ENCODE measurements around the gene XRRA1. TPM values are rescaled to one million over a fixed set of nuclear protein-coding genes. Genes with fewer than 3 reads are reported as not detected.

The XRRA1 gene
- total and polyA plus RNA-seq, 8 donors, result 2.1 to 57.7 (median 6.5) TPM

DNA sequence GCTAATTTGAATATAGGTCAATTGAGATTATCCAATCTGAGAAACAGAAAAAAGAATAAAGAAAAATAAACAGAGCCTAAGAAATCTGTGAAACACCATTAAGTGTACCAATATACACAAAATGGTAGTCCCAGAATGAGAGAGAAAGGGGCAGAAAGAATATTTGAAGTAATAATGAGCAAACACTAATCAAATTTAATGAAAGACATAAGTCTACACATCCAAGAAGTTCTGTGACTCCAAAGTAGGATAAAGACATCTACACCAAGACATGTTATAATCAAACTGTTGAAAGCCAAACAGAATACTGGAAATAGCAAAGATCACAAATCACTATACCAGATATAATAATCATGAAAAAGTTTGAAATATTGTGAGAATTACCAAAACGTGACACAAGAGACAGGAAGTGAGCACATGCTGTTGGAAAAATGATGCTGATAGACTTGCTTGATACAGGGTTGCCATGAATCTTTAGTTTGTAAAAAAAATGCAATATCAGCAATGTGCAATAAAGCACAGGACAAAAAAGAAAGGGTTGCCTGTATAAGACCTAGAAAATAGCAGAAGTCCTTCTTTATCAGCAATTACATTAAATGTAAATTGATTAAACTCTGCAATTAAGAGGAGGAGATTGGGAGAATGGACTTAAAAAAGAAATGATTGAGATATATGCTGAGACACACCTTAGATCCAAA, 124.5 kb downstream of the XRRA1 start:
- no peak for DNase-seq
- TF ChIP-seq POLR2AphosphoS5 (IDR thresholded peaks at IDR 0.05) (no peak), EP300 (IDR thresholded peaks at IDR 0.05) (no peak), CTCF (IDR thresholded peaks at IDR 0.05) (no peak), POLR2A (IDR thresholded peaks at IDR 0.05) (no peak)
- Histone ChIP-seq H3K4me3 (no peak overlapping the region), H3K36me3 (peaks cover 0 to 46% (median 40%) of the 10 kb centered on the region in 4 donors), H3K9me3 (peaks cover 3 to 21% (median 13%) of the 10 kb centered on the region in 4 donors), H3K4me1 (peaks cover 8 to 33% (median 27%) of the 10 kb centered on the region in 4 donors), H3K27ac (no peak overlapping the region), H3K27me3 (no peaks in the 10 kb centered on the region)
- WGBS, 5 donors, result 88 to 100% (median 96%) methylated on average over 1 of the region's 1 CpG
- intact Hi-C loops (cut with DNase I; ENCODE audit: low total_unique reads), result no loop called here

DNA sequence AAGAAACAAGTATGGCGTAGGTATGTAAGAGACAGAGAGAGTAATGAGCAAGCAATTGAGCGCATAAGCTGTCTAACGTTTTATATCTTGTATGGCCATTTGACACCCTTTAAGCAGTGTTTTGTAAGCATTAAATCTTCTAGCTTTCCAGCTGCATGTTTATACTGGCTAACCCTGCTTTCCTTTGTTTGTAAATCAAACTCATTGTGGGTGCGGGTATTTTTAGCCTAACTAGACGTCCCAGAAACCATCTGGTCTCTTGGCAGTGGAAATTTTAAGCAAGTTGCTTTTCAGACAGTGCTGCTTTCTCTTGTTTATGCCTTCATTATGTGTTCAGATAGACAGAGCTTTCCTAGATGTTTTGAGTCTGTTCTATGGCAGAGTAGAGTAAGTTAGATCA, 126.7 kb downstream of the XRRA1 start:
- WGBS, 5 donors, result 33 to 52% (median 41%) methylated on average over 5 of the region's 5 CpGs
- Histone ChIP-seq H3K4me3 (no peak overlapping the region), H3K27me3 (no peaks in the 10 kb centered on the region), H3K36me3 (peaks cover 0 to 63% (median 47%) of the 10 kb centered on the region in 4 donors), H3K9me3 (peaks cover 3 to 17% (median 11%) of the 10 kb centered on the region in 4 donors), H3K27ac (peak overlapping the region in 4 of 5 donors; percentile 32 to 68 (median 57)), H3K4me1 (peaks cover 8 to 44% (median 33%) of the 10 kb centered on the region in 4 donors)
- peak in 1 of 2 donors; percentile 76 for DNase-seq
- TF ChIP-seq POLR2AphosphoS5 (IDR thresholded peaks at IDR 0.05) (peak in 2 of 3 donors; percentile 19 to 62), CTCF (IDR thresholded peaks at IDR 0.05) (no peak), EP300 (IDR thresholded peaks at IDR 0.05) (no peak), POLR2A (IDR thresholded peaks at IDR 0.05) (no peak)
- intact Hi-C loops (cut with DNase I; ENCODE audit: low total_unique reads), result no loop called here

- no peak overlapping the region for H3K4me3 ChIP-seq
- no peaks in the 10 kb centered on the region for H3K27me3 ChIP-seq
- no peak for TF ChIP-seq EP300 (IDR thresholded peaks at IDR 0.05)
- no peak for TF ChIP-seq POLR2AphosphoS5 (IDR thresholded peaks at IDR 0.05)
- TF ChIP-seq POLR2A (IDR thresholded peaks at IDR 0.05), result no peak
- no peak for TF ChIP-seq CTCF (IDR thresholded peaks at IDR 0.05)
- H3K36me3 ChIP-seq, result peaks cover 0 to 52% (median 34%) of the 10 kb centered on the region in 4 donors
- peaks cover 8 to 44% (median 33%) of the 10 kb centered on the region in 4 donors for H3K4me1 ChIP-seq
- peaks cover 0 to 8% (median 2%) of the 10 kb centered on the region in 4 donors for H3K9me3 ChIP-seq
- 91 to 100% (median 97%) methylated on average over 1 of the region's 1 CpG for WGBS, 5 donors
- no peak for DNase-seq
- intact Hi-C loops (cut with DNase I; ENCODE audit: low total_unique reads), result no loop called here
- H3K27ac ChIP-seq, result peak overlapping the region in 2 of 5 donors; percentile 13 to 46
Measured at GRCh38 chr11:74820763-74821162, 128.1 kb downstream of the XRRA1 start.

GRCh38 chr11:74819400-74819799, 129.5 kb downstream of the XRRA1 start:
- Histone ChIP-seq H3K36me3 (peaks cover 0 to 45% (median 34%) of the 10 kb centered on the region in 4 donors), H3K9me3 (peaks cover 0 to 4% (median 0%) of the 10 kb centered on the region in 4 donors), H3K4me1 (peaks cover 8 to 44% (median 33%) of the 10 kb centered on the region in 4 donors), H3K4me3 (no peak overlapping the region), H3K27me3 (no peaks in the 10 kb centered on the region), H3K27ac (peak overlapping the region in 1 of 5 donors; percentile 46)
- WGBS, 5 donors, result 63 to 90% (median 86%) methylated on average over 1 of the region's 1 CpG
- no peak for DNase-seq
- intact Hi-C loops (cut with DNase I; ENCODE audit: low total_unique reads), result no loop called here
- TF ChIP-seq CTCF (IDR thresholded peaks at IDR 0.05) (no peak), EP300 (IDR thresholded peaks at IDR 0.05) (no peak), POLR2AphosphoS5 (IDR thresholded peaks at IDR 0.05) (no peak), POLR2A (IDR thresholded peaks at IDR 0.05) (no peak)
